Muscle of leg (tissue), 11 donors: ENCODE results near the gene DNAH11. TPM values are rescaled to one million over a fixed set of nuclear protein-coding genes. Genes with fewer than 3 reads are reported as not detected.

ENCODE experiments used
- DNase-seq: peaks from one replicate; pipeline ENCODE4 v3.0.0; 2013
- H3K27ac ChIP-seq: one replicate; pipeline ENCODE4 v1.5.1; 2013; ENCODE audit warnings: mild to moderate bottlenecking, low read length, control low read depth
- H3K27me3 ChIP-seq: one replicate; pipeline ENCODE4 v1.6.1; 2013; ENCODE audit warnings: low read length; ENCODE audit not compliant: control insufficient read depth, insufficient read depth
- H3K36me3 ChIP-seq: one replicate; pipeline ENCODE4 v1.6.1; 2013; ENCODE audit warnings: low read length; ENCODE audit not compliant: control insufficient read depth, insufficient read depth
- H3K4me1 ChIP-seq: one replicate; pipeline ENCODE4 v1.6.1; 2013; ENCODE audit warnings: low read length; ENCODE audit not compliant: control insufficient read depth, insufficient read depth
- H3K4me3 ChIP-seq: one replicate; pipeline ENCODE4 v1.5.1; 2013; ENCODE audit warnings: low read length, control low read depth
- H3K9me3 ChIP-seq: replicated peaks from 2 replicates; pipeline ENCODE4 v1.6.1; 2013; ENCODE audit warnings: low read depth, low read length; ENCODE audit not compliant: control insufficient read depth
- WGBS: methylation state at CpG from one replicate; pipeline ENCODE4 v1.1.5; 2013; ENCODE audit warnings: missing lambda C conversion rate; ENCODE audit not compliant: insufficient coverage; 5-methylcytosine and 5-hydroxymethylcytosine counted together
- polyA plus RNA-seq, 8 donors: library from polyadenylated mRNA; unstranded; fragments of 120-200 nt; gene quantifications; one replicate each; pipeline versions ENCODE4 v1.2.1 to v1.2.3, GENCODE V29; 2013; ENCODE audit warnings: inconsistent platforms in 1 of 8, low replicate concordance in 1 of 8; ENCODE audit not compliant: insufficient read length in 8 of 8, insufficient read depth in 1 of 8
- total RNA-seq: library from RNA; stranded (reverse); fragments of 120-200 nt; gene quantifications from one replicate; pipeline ENCODE4 v1.2.4, GENCODE V29; 2013

DNAH11 gene
- total and polyA plus RNA-seq, 9 donors: 0.13 to 0.83 (median 0.54) TPM

DNA sequence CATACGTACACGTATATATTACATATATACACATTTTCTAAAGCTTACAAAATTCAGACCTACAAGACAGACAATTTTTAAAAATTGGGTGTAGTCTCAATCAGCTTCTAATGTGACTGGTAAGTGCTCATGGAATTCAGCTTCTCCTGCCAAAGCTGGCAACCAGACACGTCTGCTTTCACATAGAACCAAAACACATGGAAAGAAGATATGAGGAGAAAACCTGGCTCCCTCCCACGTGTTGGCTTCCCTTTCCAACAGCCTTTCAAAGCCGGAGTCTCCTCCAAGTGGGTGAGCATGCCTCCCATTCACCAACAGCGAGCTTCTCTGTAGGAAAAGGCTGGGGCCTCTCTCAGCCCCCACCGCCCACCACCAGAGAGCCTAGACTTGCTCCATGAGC is 369.5 kb downstream of the DNAH11 start:
- Histone ChIP-seq H3K27ac (no peak overlapping the region), H3K36me3 (peaks cover 34% of the 10 kb centered on the region), H3K9me3 (no peaks in the 10 kb centered on the region), H3K4me1 (peaks cover 4% of the 10 kb centered on the region), H3K4me3 (no peak overlapping the region), H3K27me3 (no peaks in the 10 kb centered on the region)
- DNase-seq: peak; percentile 59
- no CpG with 5 or more reads among the region's 7 CpGs for WGBS

- H3K4me1 ChIP-seq: peaks cover 4% of the 10 kb centered on the region
- no peak overlapping the region for H3K4me3 ChIP-seq
These were observed 370.3 kb downstream of the DNAH11 start for GRCh38 chr7:21912931-21913780.

GRCh38 chr7:21914671-21915070 is 371.8 kb downstream of the DNAH11 start:
- peaks cover 21% of the 10 kb centered on the region for H3K36me3 ChIP-seq
- no peaks in the 10 kb centered on the region for H3K9me3 ChIP-seq
- peaks cover 4% of the 10 kb centered on the region for H3K4me1 ChIP-seq
- WGBS: 76% methylated on average over 4 of the region's 5 CpGs
- H3K27ac ChIP-seq: no peak overlapping the region
- no peak for DNase-seq
- H3K4me3 ChIP-seq: no peak overlapping the region
- H3K27me3 ChIP-seq: no peaks in the 10 kb centered on the region

More at GRCh38 chr7:21912931-21913780, 370.3 kb downstream of the DNAH11 start:
- no peak overlapping the region for H3K27ac ChIP-seq
- peaks cover 26% of the 10 kb centered on the region for H3K36me3 ChIP-seq
- WGBS: 17% methylated on average over 1 of the region's 8 CpGs
- H3K9me3 ChIP-seq: no peaks in the 10 kb centered on the region
- no peaks in the 10 kb centered on the region for H3K27me3 ChIP-seq
- DNase-seq: no peak

DNA sequence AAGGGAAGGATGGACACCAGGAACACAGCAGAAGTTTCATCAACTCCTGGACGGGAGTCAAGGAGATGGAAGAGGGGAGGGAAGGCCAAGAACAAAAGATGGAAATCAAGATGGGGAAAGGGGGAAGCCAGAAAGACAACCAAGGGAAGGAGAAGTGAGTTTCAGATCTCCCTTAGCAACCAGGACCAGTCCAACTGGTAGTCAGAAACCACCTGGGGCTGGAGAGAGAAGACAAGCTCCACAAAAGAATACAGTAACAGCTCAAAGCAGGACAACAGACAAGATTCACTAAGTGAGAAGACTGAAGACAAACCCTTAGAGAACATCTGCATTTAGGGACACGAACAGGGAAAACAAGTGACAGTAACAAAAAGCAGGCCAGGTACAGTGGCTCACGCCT is 372.3 kb downstream of the DNAH11 start:
- 50% methylated on average over 1 of the region's 3 CpGs for WGBS
- no peak overlapping the region for H3K27ac ChIP-seq
- H3K4me1 ChIP-seq: peaks cover 4% of the 10 kb centered on the region
- no peaks in the 10 kb centered on the region for H3K9me3 ChIP-seq
- H3K36me3 ChIP-seq: peaks cover 21% of the 10 kb centered on the region
- peak; percentile 42 for DNase-seq
- H3K27me3 ChIP-seq: no peaks in the 10 kb centered on the region
- no peak overlapping the region for H3K4me3 ChIP-seq

DNA sequence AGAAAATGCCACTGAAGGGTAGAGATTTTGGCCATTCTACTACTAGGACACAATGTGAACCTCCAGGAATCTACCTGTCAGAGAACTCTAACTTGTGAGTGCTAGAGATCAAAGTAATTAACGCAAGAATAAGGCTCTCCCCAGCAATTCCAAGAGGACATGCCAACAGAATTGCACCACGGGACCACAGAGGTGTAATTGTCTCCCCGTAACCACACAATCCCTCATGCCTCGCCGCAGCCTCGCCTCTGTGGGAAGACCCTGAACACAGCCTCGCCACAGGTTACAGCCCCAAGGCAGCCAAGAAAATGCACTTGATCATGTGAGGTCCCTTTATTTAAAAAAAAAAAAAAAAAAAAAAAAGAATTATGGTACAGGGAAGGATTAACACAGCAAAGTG is 373.3 kb downstream of the DNAH11 start:
- Histone ChIP-seq H3K36me3 (peaks cover 21% of the 10 kb centered on the region), H3K4me3 (no peak overlapping the region), H3K4me1 (peaks cover 4% of the 10 kb centered on the region), H3K9me3 (no peaks in the 10 kb centered on the region), H3K27me3 (no peaks in the 10 kb centered on the region), H3K27ac (no peak overlapping the region)
- no peak for DNase-seq
- WGBS: no CpG with 5 or more reads among the region's 7 CpGs

DNA sequence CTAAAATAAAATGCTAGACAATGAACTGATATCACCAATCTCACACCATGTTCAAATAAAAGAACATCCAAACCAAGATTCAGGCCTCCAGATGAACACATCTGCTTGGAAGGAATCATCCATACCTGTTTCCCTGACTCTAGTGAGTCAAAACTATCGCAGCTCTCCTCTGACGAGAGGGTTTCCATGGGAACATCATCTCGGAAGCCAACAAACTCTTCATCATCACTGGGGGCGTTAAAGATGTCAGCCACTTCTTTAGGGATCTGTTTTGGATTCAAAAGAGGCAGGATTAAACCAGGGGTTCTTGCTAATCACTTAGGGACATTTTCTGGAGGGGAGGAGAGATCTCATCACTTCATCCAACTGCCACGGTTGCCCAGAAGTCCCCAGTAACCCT is 373.8 kb downstream of the DNAH11 start:
- Histone ChIP-seq H3K4me3 (no peak overlapping the region), H3K27ac (no peak overlapping the region), H3K9me3 (no peaks in the 10 kb centered on the region), H3K36me3 (peaks cover 21% of the 10 kb centered on the region), H3K4me1 (peaks cover 4% of the 10 kb centered on the region), H3K27me3 (no peaks in the 10 kb centered on the region)
- WGBS: no CpG with 5 or more reads among the region's 5 CpGs
- DNase-seq: no peak

DNA sequence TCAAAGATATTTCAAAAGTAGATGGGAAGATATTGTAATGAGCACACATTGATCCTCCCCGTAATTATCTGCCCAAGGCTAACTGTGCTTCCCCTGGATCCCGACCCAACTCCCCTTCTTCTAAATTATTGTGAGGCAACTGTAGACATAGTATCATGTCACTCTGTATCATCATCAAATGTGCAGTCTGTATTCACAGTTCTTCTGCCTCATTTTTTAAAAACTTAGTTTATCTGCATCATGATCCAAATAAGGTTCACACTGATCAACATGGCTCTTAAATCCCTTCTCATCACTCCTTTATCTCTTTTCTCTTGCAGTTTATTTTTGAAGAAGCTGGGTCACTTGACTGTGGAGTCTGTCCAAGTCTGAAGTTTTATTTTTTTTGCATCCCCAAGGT is 375.4 kb downstream of the DNAH11 start:
- no peaks in the 10 kb centered on the region for H3K9me3 ChIP-seq
- H3K27ac ChIP-seq: no peak overlapping the region
- H3K4me3 ChIP-seq: no peak overlapping the region
- no peaks in the 10 kb centered on the region for H3K4me1 ChIP-seq
- DNase-seq: no peak
- WGBS: no CpG with 5 or more reads among the region's 2 CpGs
- H3K27me3 ChIP-seq: no peaks in the 10 kb centered on the region
- peaks cover 21% of the 10 kb centered on the region for H3K36me3 ChIP-seq

DNA sequence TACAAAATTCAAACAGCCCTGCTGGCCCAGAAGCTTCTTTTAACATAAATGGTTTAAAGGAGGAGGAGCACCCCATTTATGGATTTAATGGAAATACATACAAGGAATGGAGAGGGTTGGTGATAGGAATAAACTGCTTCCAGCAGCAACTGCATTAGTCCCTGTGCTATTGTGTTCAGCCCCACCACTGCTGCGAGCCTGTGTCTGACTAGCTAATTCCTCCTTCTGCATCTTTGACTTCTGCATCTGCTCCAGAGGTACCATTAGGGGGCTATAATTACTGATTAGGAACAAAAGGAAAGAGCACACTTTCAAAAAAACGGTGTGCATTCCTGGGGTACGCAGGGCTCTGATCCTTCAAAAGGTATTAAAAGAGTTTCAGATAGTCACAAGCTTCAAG is 378.1 kb downstream of the DNAH11 start:
- Histone ChIP-seq H3K27ac (no peak overlapping the region), H3K36me3 (peaks cover 6% of the 10 kb centered on the region), H3K27me3 (no peaks in the 10 kb centered on the region), H3K4me1 (no peaks in the 10 kb centered on the region), H3K4me3 (no peak overlapping the region), H3K9me3 (no peaks in the 10 kb centered on the region)
- no peak for DNase-seq
- WGBS: no CpG with 5 or more reads among the region's 3 CpGs

DNA sequence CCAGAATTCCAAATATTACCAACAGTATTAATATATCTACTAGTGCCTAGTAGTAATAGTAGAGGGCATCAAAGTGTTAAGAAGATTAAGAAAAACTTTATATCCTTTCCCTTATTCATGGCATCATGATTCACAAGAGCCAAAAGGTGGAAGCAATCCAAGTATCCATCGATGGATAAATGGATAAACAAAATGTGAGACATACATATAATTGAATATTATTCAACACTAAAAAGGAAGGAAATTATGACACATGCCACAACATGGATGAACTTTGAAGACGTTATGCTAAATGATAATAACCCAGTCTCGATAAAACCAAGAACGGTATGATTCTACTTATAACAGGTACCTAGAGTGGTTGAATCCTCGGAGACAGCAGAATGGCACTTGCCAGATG is 379.8 kb downstream of the DNAH11 start:
- no peaks in the 10 kb centered on the region for H3K36me3 ChIP-seq
- DNase-seq: no peak
- H3K27ac ChIP-seq: no peak overlapping the region
- no CpG with 5 or more reads among the region's 5 CpGs for WGBS
- no peaks in the 10 kb centered on the region for H3K27me3 ChIP-seq
- no peaks in the 10 kb centered on the region for H3K9me3 ChIP-seq
- H3K4me1 ChIP-seq: no peaks in the 10 kb centered on the region
- no peak overlapping the region for H3K4me3 ChIP-seq

DNA sequence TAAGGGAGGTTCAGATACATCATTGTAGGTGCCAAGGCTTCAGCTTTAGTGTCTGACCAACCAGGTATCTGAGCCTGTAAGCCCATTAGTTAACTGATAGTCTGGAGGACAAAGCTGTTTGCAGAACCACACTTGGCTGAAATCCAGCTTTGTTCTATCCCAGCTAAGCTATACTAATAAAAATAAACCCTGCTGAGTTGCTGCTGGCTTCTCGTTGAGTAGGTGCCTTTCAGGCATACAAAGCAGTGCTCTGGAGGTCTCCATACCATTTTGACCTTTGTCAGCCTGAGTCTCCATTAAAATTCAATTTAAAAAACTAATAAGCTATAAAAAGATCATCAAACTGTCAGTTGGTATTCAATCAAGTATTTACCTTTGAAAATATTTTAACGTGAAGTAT is 380.8 kb downstream of the DNAH11 start:
- DNase-seq: no peak
- H3K27ac ChIP-seq: no peak overlapping the region

More for the DNA sequence above, 380.8 kb downstream of the DNAH11 start:
- H3K4me3 ChIP-seq: no peak overlapping the region
- no peaks in the 10 kb centered on the region for H3K36me3 ChIP-seq
- no peaks in the 10 kb centered on the region for H3K27me3 ChIP-seq
- H3K4me1 ChIP-seq: no peaks in the 10 kb centered on the region
- 40% methylated on average over 1 of the region's 2 CpGs for WGBS
- no peaks in the 10 kb centered on the region for H3K9me3 ChIP-seq
